ENCODE results near the gene BSPRY. TPM values are rescaled to one million over a fixed set of nuclear protein-coding genes. Genes with fewer than 3 reads are reported as not detected.
"Not testable (repeated sequence)": the region's sequence is repeated elsewhere in the genome, so short reads cannot be mapped to it uniquely, and the experiment has no call there.

The BSPRY gene
- total RNA-seq, 1 experiment from 2014 or later: 22.6 TPM

DNA sequence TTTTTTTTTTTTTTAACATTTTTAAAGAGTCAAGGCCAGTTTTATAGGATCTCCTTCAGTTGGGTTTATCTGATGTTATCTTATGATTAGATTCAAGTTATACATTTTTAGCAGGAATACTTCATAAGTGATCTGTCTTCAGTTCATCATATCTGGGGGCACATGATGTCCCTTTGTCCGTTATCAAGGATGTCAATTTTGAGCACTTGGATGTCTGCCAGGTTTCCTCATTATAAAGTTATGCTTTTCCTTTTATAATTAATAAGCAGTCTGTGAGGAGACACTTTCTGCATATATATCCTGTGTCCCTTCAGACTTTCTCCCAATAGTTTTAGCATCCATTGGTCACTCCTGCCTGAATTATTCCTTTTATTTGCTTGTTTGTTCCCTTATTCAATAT is 15.6 kb downstream of the BSPRY start:
- TF ChIP-seq, protein P1, sequence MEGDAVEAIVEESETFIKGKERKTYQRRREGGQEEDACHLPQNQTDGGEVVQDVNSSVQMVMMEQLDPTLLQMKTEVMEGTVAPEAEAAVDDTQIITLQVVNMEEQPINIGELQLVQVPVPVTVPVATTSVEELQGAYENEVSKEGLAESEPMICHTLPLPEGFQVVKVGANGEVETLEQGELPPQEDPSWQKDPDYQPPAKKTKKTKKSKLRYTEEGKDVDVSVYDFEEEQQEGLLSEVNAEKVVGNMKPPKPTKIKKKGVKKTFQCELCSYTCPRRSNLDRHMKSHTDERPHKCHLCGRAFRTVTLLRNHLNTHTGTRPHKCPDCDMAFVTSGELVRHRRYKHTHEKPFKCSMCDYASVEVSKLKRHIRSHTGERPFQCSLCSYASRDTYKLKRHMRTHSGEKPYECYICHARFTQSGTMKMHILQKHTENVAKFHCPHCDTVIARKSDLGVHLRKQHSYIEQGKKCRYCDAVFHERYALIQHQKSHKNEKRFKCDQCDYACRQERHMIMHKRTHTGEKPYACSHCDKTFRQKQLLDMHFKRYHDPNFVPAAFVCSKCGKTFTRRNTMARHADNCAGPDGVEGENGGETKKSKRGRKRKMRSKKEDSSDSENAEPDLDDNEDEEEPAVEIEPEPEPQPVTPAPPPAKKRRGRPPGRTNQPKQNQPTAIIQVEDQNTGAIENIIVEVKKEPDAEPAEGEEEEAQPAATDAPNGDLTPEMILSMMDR (conservative IDR thresholded peaks at IDR 0.05; ENCODE audit: low read depth, low read length): no peak
- TF ChIP-seq EZH2 (IDR thresholded peaks at IDR 0.05; ENCODE audit: low read length, unreplicated experiment): no peak
- no peak for TF ChIP-seq EZH2phosphoT487 (IDR thresholded peaks at IDR 0.05; ENCODE audit: borderline replicate concordance, low read length)
- no peak overlapping the region for H2AFZ ChIP-seq (ENCODE audit: low read length)
- no peaks in the 10 kb centered on the region for H3K9me2 ChIP-seq (replicated peaks; ENCODE audit: low read length)
- ATAC-seq (no peak), DNase-seq (no peak)
- no peak overlapping the region for H3K9ac ChIP-seq (ENCODE audit: low read length)
- no peaks in the 10 kb centered on the region for H3F3A ChIP-seq (ENCODE audit: low read length, unreplicated experiment)
- no peaks in the 10 kb centered on the region for H3K36me3 ChIP-seq (ENCODE audit: low read depth, low read length)
- H4K20me1 ChIP-seq (ENCODE audit: low read length): no peaks in the 10 kb centered on the region
- H3K9me3 ChIP-seq (ENCODE audit: low read length): no peaks in the 10 kb centered on the region
- no peaks in the 10 kb centered on the region for H3K27me3 ChIP-seq (ENCODE audit: low read length)
- no peaks in the 10 kb centered on the region for H3K79me2 ChIP-seq (ENCODE audit: low read length)
- ChIA-PET POLR2A (ENCODE audit: unreplicated experiment) (no interaction called here), CTCF (interaction anchor here (0.6 kb wide), 1 partner anchor 53 kb away, joined by 3 read pairs; no protein-coding TSS in a partner anchor)
- H3K27ac ChIP-seq (ENCODE audit: low read length): no peak overlapping the region
- peaks cover 13% of the 10 kb centered on the region for H3K4me1 ChIP-seq (ENCODE audit: insufficient read depth, low read length)
- H3K4me2 ChIP-seq (ENCODE audit: low read length): no peak overlapping the region
- H3K4me3 ChIP-seq (ENCODE audit: low read length): no peak overlapping the region
- BruUV-seq (replicated peaks): no TSS peak
- intact Hi-C loops (cut with micrococcal nuclease): no loop called here

DNA sequence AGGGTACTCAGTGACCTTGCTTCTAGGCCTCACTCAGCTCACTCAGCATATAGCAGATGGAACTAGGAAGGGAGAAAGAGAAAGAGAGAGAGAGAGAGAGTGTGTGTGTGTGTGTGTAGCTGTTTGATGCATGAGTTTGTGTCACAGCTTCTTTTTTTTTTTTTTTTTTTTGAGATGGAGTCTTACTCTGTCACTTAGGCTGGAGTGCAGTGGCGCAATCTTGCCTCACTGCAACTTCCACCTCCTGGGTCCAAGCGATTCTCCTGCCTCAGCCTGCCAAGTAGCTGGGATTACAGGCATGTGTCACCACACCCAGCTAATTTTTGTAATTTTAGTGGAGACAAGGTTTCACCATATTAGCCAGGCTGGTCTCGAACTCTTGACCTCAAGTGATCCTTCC is 16.3 kb downstream of the BSPRY start:
- DNase-seq; H3K36me3 ChIP-seq (ENCODE audit: low read depth, low read length); H2AFZ ChIP-seq (ENCODE audit: low read length); intact Hi-C loops (cut with micrococcal nuclease); H3K9ac ChIP-seq (ENCODE audit: low read length); H3K4me3 ChIP-seq (ENCODE audit: low read length); H3K79me2 ChIP-seq (ENCODE audit: low read length); ATAC-seq; H3K27ac ChIP-seq (ENCODE audit: low read length); H3K4me2 ChIP-seq (ENCODE audit: low read length); H3K27me3 ChIP-seq (ENCODE audit: low read length); CTCF ChIA-PET; H3K9me3 ChIP-seq (ENCODE audit: low read length); POLR2A ChIA-PET (ENCODE audit: unreplicated experiment); H4K20me1 ChIP-seq (ENCODE audit: low read length); H3K9me2 ChIP-seq (replicated peaks; ENCODE audit: low read length); BruUV-seq (replicated peaks); H3F3A ChIP-seq (ENCODE audit: low read length, unreplicated experiment): not testable (repeated sequence)
- peaks cover 11% of the 10 kb centered on the region for H3K4me1 ChIP-seq (ENCODE audit: insufficient read depth, low read length)

DNA sequence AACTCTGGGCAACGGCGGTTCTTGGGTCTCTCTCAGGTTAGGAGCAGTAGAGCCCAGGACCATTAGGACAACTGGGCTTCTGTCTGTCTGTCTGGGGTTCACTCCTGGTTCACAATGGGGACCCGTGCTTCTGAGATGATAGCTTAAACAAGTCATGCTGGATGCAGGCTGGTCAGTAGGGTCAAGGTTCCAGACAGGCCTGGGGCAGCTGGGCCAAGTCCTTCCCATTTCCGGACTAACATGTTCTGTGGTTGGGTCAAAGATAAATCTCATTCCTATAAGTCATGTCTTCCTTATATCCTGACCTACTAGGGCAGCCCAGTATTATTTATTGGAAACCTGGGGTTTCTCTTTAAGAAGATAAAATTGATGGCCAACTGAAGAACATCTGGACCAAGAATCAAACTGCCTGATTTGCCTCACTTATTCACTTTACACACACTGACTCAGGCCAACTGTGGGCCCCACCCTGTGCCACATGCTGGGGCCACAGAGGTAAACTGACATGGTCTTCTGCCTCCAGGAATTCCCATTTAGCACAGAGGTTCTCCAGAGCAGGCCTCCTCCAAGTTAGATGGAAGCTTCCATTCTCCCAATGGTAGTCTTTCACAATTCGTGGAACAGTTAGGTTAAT is 19.1 kb downstream of the BSPRY start:
- no peaks in the 10 kb centered on the region for H4K20me1 ChIP-seq (ENCODE audit: low read length)
- H3K79me2 ChIP-seq (ENCODE audit: low read length): no peaks in the 10 kb centered on the region
- no TSS peak for BruUV-seq (replicated peaks)
- POLR2A ChIA-PET (ENCODE audit: unreplicated experiment): no interaction called here
- H3F3A ChIP-seq (ENCODE audit: low read length, unreplicated experiment): no peaks in the 10 kb centered on the region
- ATAC-seq (no peak), DNase-seq (no peak)
- no peaks in the 10 kb centered on the region for H3K36me3 ChIP-seq (ENCODE audit: low read depth, low read length)
- H3K9ac ChIP-seq (ENCODE audit: low read length): no peak overlapping the region
- no peaks in the 10 kb centered on the region for H3K9me3 ChIP-seq (ENCODE audit: low read length)
- H3K4me2 ChIP-seq (ENCODE audit: low read length): no peak overlapping the region
- TF ChIP-seq, protein P1 (conservative IDR thresholded peaks at IDR 0.05; ENCODE audit: low read depth, low read length): no peak
- TF ChIP-seq EZH2 (IDR thresholded peaks at IDR 0.05; ENCODE audit: low read length, unreplicated experiment) (no peak), EZH2phosphoT487 (IDR thresholded peaks at IDR 0.05; ENCODE audit: borderline replicate concordance, low read length) (no peak)
- CTCF ChIA-PET: no interaction called here
- H3K4me3 ChIP-seq (ENCODE audit: low read length): no peak overlapping the region
- H3K27ac ChIP-seq (ENCODE audit: low read length): no peak overlapping the region
- no peak overlapping the region for H2AFZ ChIP-seq (ENCODE audit: low read length)
- H3K27me3 ChIP-seq (ENCODE audit: low read length): no peaks in the 10 kb centered on the region
- intact Hi-C loops (cut with micrococcal nuclease): no loop called here
- H3K9me2 ChIP-seq (replicated peaks; ENCODE audit: low read length): no peaks in the 10 kb centered on the region
- no peaks in the 10 kb centered on the region for H3K4me1 ChIP-seq (ENCODE audit: insufficient read depth, low read length)
